IMR-90 (cell line): ENCODE measurements around the gene ACTRT2.

ENCODE experiments used
- BHLHE40 ChIP-seq: fragments of 150-350 bp; IDR thresholded peaks from 2 replicates; pipeline ENCODE4 v1.6.1; 2016; ENCODE audit warnings: mild to moderate bottlenecking, low read depth, low read length
- CEBPB ChIP-seq: IDR thresholded peaks from 2 replicates; pipeline ENCODE4 v1.6.1; 2012; ENCODE audit warnings: low read depth, low read length, improper control_type of control experiment
- FOS ChIP-seq: fragments of 150-350 bp; IDR thresholded peaks from 2 replicates; pipeline ENCODE4 v1.6.1; 2016; ENCODE audit warnings: low read depth, low read length
- MAFK ChIP-seq: IDR thresholded peaks from 2 replicates; pipeline ENCODE4 v1.6.1; 2012; ENCODE audit warnings: low read depth, low read length, improper control_type of control experiment
- MAZ ChIP-seq: IDR thresholded peaks from 2 replicates; pipeline ENCODE4 v1.6.1; 2012; ENCODE audit warnings: low read depth, mild to moderate bottlenecking, low read length, improper control_type of control experiment, moderate library complexity, borderline replicate concordance
- POLR2A ChIP-seq: IDR thresholded peaks from 2 replicates; pipeline ENCODE4 v1.6.1; 2012; ENCODE audit warnings: mild to moderate bottlenecking, low read depth, low read length
- RAD21 ChIP-seq: IDR thresholded peaks from 2 replicates; pipeline ENCODE4 v1.6.1; 2012; ENCODE audit warnings: low read length, improper control_type of control experiment
- RFX5 ChIP-seq: IDR thresholded peaks from 2 replicates; pipeline ENCODE4 v1.8.0; 2012; ENCODE audit warnings: low read depth, mild to moderate bottlenecking, low read length, moderate library complexity
- USF2 ChIP-seq: fragments of 150-350 bp; IDR thresholded peaks from 2 replicates; pipeline ENCODE4 v1.6.1; 2017; ENCODE audit warnings: mild to moderate bottlenecking, antibody characterized with exemption, low read length, low read depth
- TF ChIP-seq, protein P1 (sequence below): conservative IDR thresholded peaks from 2 replicates; pipeline ENCODE4 v1.5.1; 2012; ENCODE audit warnings: mild to moderate bottlenecking, low read depth, low read length, improper control_type of control experiment

GRCh38 chr1:3065396-3065795 is 44.1 kb downstream of the ACTRT2 start:
- TF ChIP-seq, protein P1, sequence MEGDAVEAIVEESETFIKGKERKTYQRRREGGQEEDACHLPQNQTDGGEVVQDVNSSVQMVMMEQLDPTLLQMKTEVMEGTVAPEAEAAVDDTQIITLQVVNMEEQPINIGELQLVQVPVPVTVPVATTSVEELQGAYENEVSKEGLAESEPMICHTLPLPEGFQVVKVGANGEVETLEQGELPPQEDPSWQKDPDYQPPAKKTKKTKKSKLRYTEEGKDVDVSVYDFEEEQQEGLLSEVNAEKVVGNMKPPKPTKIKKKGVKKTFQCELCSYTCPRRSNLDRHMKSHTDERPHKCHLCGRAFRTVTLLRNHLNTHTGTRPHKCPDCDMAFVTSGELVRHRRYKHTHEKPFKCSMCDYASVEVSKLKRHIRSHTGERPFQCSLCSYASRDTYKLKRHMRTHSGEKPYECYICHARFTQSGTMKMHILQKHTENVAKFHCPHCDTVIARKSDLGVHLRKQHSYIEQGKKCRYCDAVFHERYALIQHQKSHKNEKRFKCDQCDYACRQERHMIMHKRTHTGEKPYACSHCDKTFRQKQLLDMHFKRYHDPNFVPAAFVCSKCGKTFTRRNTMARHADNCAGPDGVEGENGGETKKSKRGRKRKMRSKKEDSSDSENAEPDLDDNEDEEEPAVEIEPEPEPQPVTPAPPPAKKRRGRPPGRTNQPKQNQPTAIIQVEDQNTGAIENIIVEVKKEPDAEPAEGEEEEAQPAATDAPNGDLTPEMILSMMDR, result no peak
- TF ChIP-seq MAFK (no peak), RAD21 (no peak), USF2 (no peak), POLR2A (no peak), FOS (no peak), MAZ (no peak), CEBPB (no peak), RFX5 (no peak), BHLHE40 (no peak)
